Activated CD8-positive, alpha-beta memory T cell treated with anti-CD3 and anti-CD28 coated beads, Interleukin-2, amount 10 ng/mL, durations not matched to agents 7 days and 5 days (primary cell): ENCODE results near the gene HHAT. TPM values are rescaled to one million over a fixed set of nuclear protein-coding genes. Genes with fewer than 3 reads are reported as not detected.
"Not testable (repeated sequence)": the region's sequence is repeated elsewhere in the genome, so short reads cannot be mapped to it uniquely, and the experiment has no call there.

Source experiments
- ATAC-seq: fragments of 150-1000 bp; cut with Tn5 transposase; one replicate; pipeline ENCODE4 v1.10.0; 2021; ENCODE audit warnings: moderate library complexity
- CTCF ChIA-PET: fragments of 350-600 bp; sonication (Branson Sonifier 250); formaldehyde crosslinking; loops from one replicate; lab custom pipeline; 2021; ENCODE audit warnings: antibody characterized with exemption; lab: Charles Lee
- DNase-seq: peaks from one replicate; pipeline ENCODE4 v3.0.0-alpha.2; 2020
- H3K27ac Mint-ChIP-seq: one replicate; pipeline ENCODE4 v1.8.0; 2021; ENCODE audit warnings: mild to moderate bottlenecking, mixed read lengths
- H3K27me3 Mint-ChIP-seq: one replicate; pipeline ENCODE4 v1.8.0; 2021; ENCODE audit warnings: mixed read lengths
- H3K36me3 Mint-ChIP-seq: one replicate; pipeline ENCODE4 v1.8.0; 2021; ENCODE audit warnings: mild to moderate bottlenecking, mixed read lengths
- H3K4me1 Mint-ChIP-seq: one replicate; pipeline ENCODE4 v1.8.0; 2021; ENCODE audit warnings: mixed read lengths
- H3K4me3 Mint-ChIP-seq: one replicate; pipeline ENCODE4 v1.8.0; 2021; ENCODE audit warnings: mild to moderate bottlenecking, moderate library complexity, mixed read lengths
- H3K9me3 Mint-ChIP-seq: one replicate; pipeline ENCODE4 v1.8.0; 2022; ENCODE audit warnings: low read depth, mixed read lengths
- total RNA-seq, 2 experiments: library from RNA; stranded (reverse); gene quantifications; one replicate each; pipeline ENCODE4 v1.2.3, GENCODE V29; 2021

The HHAT gene
- total RNA-seq, 2 experiments from 2014 or later = 0.23 to 0.64 TPM

GRCh38 chr1:210347112-210347511 is 18.4 kb downstream of the HHAT start:
- H3K4me1 Mint-ChIP-seq = peaks cover 9% of the 10 kb centered on the region
- DNase-seq = no peak
- H3K27ac Mint-ChIP-seq = no peak overlapping the region
- H3K36me3 Mint-ChIP-seq = no peaks in the 10 kb centered on the region
- H3K27me3 Mint-ChIP-seq = peaks cover 5% of the 10 kb centered on the region
- CTCF ChIA-PET = no interaction called here
- H3K9me3 Mint-ChIP-seq = no peaks in the 10 kb centered on the region
- no peak overlapping the region for H3K4me3 Mint-ChIP-seq
- ATAC-seq = no peak

- no peak for ATAC-seq
- DNase-seq = no peak
- H3K4me1 Mint-ChIP-seq = peaks cover 4% of the 10 kb centered on the region
- CTCF ChIA-PET = interaction anchor here (0.8 kb wide), 1 partner anchor 25 kb away, joined by 3 read pairs; no protein-coding TSS in a partner anchor
- H3K27me3 Mint-ChIP-seq = peaks cover 3% of the 10 kb centered on the region
- H3K36me3 Mint-ChIP-seq = no peaks in the 10 kb centered on the region
- no peak overlapping the region for H3K27ac Mint-ChIP-seq
- H3K4me3 Mint-ChIP-seq = no peak overlapping the region
- no peaks in the 10 kb centered on the region for H3K9me3 Mint-ChIP-seq
These were observed 22.8 kb downstream of the HHAT start for GRCh38 chr1:210351496-210351895.

- Mint-ChIP-seq H3K36me3 (no peaks in the 10 kb centered on the region), H3K4me1 (no peaks in the 10 kb centered on the region), H3K27me3 (peaks cover 3% of the 10 kb centered on the region), H3K4me3 (no peak overlapping the region), H3K27ac (no peak overlapping the region), H3K9me3 (no peaks in the 10 kb centered on the region)
- CTCF ChIA-PET = interaction anchor here (1.6 kb wide), 1 partner anchor 47 kb away, joined by 3 read pairs; no protein-coding TSS in a partner anchor
- ATAC-seq = no peak
- DNase-seq = no peak
These were observed 23.9 kb downstream of the HHAT start for GRCh38 chr1:210352575-210352974.

- CTCF ChIA-PET, H3K4me1 Mint-ChIP-seq, H3K27me3 Mint-ChIP-seq, H3K4me3 Mint-ChIP-seq, ATAC-seq, DNase-seq, H3K9me3 Mint-ChIP-seq, H3K27ac Mint-ChIP-seq, H3K36me3 Mint-ChIP-seq: not testable (repeated sequence)
These were observed 25.6 kb downstream of the HHAT start for GRCh38 chr1:210354305-210354704.

- Mint-ChIP-seq H3K9me3 (no peaks in the 10 kb centered on the region), H3K27ac (no peak overlapping the region), H3K27me3 (peaks cover 2% of the 10 kb centered on the region), H3K4me1 (no peaks in the 10 kb centered on the region), H3K36me3 (no peaks in the 10 kb centered on the region), H3K4me3 (no peak overlapping the region)
- no peak for DNase-seq
- ATAC-seq = no peak
- CTCF ChIA-PET = interaction anchor here (1.6 kb wide), 1 partner anchor 26 kb away, joined by 4 read pairs; no protein-coding TSS in a partner anchor
These were observed 29.9 kb downstream of the HHAT start for GRCh38 chr1:210358626-210359025.

- no peak overlapping the region for H3K27ac Mint-ChIP-seq
- CTCF ChIA-PET = interaction anchor here (1.6 kb wide), 1 partner anchor 26 kb away, joined by 4 read pairs; no protein-coding TSS in a partner anchor
- no peaks in the 10 kb centered on the region for H3K9me3 Mint-ChIP-seq
- no peak overlapping the region for H3K4me3 Mint-ChIP-seq
- H3K4me1 Mint-ChIP-seq = no peaks in the 10 kb centered on the region
- no peaks in the 10 kb centered on the region for H3K27me3 Mint-ChIP-seq
- H3K36me3 Mint-ChIP-seq = no peaks in the 10 kb centered on the region
- ATAC-seq (no peak), DNase-seq (no peak)
These were observed 30.6 kb downstream of the HHAT start for GRCh38 chr1:210359255-210359654.

- DNase-seq = no peak
- H3K9me3 Mint-ChIP-seq = no peaks in the 10 kb centered on the region
- ATAC-seq = peak; percentile 45
- H3K27ac Mint-ChIP-seq = no peak overlapping the region
- no peaks in the 10 kb centered on the region for H3K4me1 Mint-ChIP-seq
- CTCF ChIA-PET = interaction anchor here (0.6 to 1.9 kb wide), 9 partner anchors 9 to 113 kb away, joined by 3 to 7 read pairs (median 3); no protein-coding TSS in a partner anchor
- H3K4me3 Mint-ChIP-seq = no peak overlapping the region
- no peaks in the 10 kb centered on the region for H3K36me3 Mint-ChIP-seq
- H3K27me3 Mint-ChIP-seq = no peaks in the 10 kb centered on the region
These were observed 32.3 kb downstream of the HHAT start for GRCh38 chr1:210360852-210361477.

- Mint-ChIP-seq H3K4me3 (no peak overlapping the region), H3K27me3 (no peaks in the 10 kb centered on the region), H3K27ac (no peak overlapping the region), H3K9me3 (no peaks in the 10 kb centered on the region), H3K36me3 (no peaks in the 10 kb centered on the region), H3K4me1 (no peaks in the 10 kb centered on the region)
- CTCF ChIA-PET = interaction anchor here (0.6 to 1.9 kb wide), 5 partner anchors 12 to 118 kb away, joined by 3 to 7 read pairs (median 5); no protein-coding TSS in a partner anchor
- ATAC-seq (no peak), DNase-seq (no peak)
These were observed 33.0 kb downstream of the HHAT start for GRCh38 chr1:210361665-210362064.

- CTCF ChIA-PET = no interaction called here
These were observed 33.8 kb downstream of the HHAT start for GRCh38 chr1:210362526-210362925.

GRCh38 chr1:210363119-210363518 is 34.4 kb downstream of the HHAT start:
- DNase-seq = no peak
- no peak for ATAC-seq
- Mint-ChIP-seq H3K27me3 (no peaks in the 10 kb centered on the region), H3K27ac (no peak overlapping the region), H3K36me3 (no peaks in the 10 kb centered on the region), H3K9me3 (no peaks in the 10 kb centered on the region), H3K4me3 (no peak overlapping the region), H3K4me1 (no peaks in the 10 kb centered on the region)
- CTCF ChIA-PET = interaction anchor here (1.0 kb wide), 1 partner anchor 39 kb away, joined by 3 read pairs; no protein-coding TSS in a partner anchor

More at GRCh38 chr1:210362526-210362925, 33.8 kb downstream of the HHAT start:
- Mint-ChIP-seq H3K27ac (no peak overlapping the region), H3K36me3 (no peaks in the 10 kb centered on the region), H3K27me3 (no peaks in the 10 kb centered on the region), H3K4me1 (no peaks in the 10 kb centered on the region), H3K9me3 (no peaks in the 10 kb centered on the region), H3K4me3 (no peak overlapping the region)
- DNase-seq = no peak
- ATAC-seq = no peak

GRCh38 chr1:210364479-210364878 is 35.8 kb downstream of the HHAT start:
- ATAC-seq = no peak
- Mint-ChIP-seq H3K9me3 (no peaks in the 10 kb centered on the region), H3K4me3 (no peak overlapping the region), H3K27ac (no peak overlapping the region), H3K4me1 (no peaks in the 10 kb centered on the region), H3K36me3 (no peaks in the 10 kb centered on the region), H3K27me3 (no peaks in the 10 kb centered on the region)
- CTCF ChIA-PET = no interaction called here
- DNase-seq = no peak

- CTCF ChIA-PET = interaction anchor here (1.0 kb wide), 1 partner anchor 33 kb away, joined by 3 read pairs; no protein-coding TSS in a partner anchor
- ATAC-seq = no peak
- no peak for DNase-seq
- H3K4me3 Mint-ChIP-seq = no peak overlapping the region
- no peaks in the 10 kb centered on the region for H3K9me3 Mint-ChIP-seq
- H3K36me3 Mint-ChIP-seq = no peaks in the 10 kb centered on the region
- no peak overlapping the region for H3K27ac Mint-ChIP-seq
- H3K27me3 Mint-ChIP-seq = no peaks in the 10 kb centered on the region
- no peaks in the 10 kb centered on the region for H3K4me1 Mint-ChIP-seq
These were observed 38.1 kb downstream of the HHAT start for GRCh38 chr1:210366767-210367166.

GRCh38 chr1:210367566-210367965 is 38.9 kb downstream of the HHAT start:
- ATAC-seq (no peak), DNase-seq (no peak)
- H3K27ac Mint-ChIP-seq = no peak overlapping the region
- H3K4me1 Mint-ChIP-seq = no peaks in the 10 kb centered on the region
- H3K36me3 Mint-ChIP-seq = no peaks in the 10 kb centered on the region
- CTCF ChIA-PET = interaction anchor here (1.0 kb wide), 1 partner anchor 32 kb away, joined by 3 read pairs; no protein-coding TSS in a partner anchor
- H3K9me3 Mint-ChIP-seq = no peaks in the 10 kb centered on the region
- no peak overlapping the region for H3K4me3 Mint-ChIP-seq
- H3K27me3 Mint-ChIP-seq = no peaks in the 10 kb centered on the region

GRCh38 chr1:210369425-210369824 is 40.7 kb downstream of the HHAT start:
- no peak overlapping the region for H3K4me3 Mint-ChIP-seq
- no peak for ATAC-seq

More at GRCh38 chr1:210369425-210369824, 40.7 kb downstream of the HHAT start:
- no peaks in the 10 kb centered on the region for H3K36me3 Mint-ChIP-seq
- peaks cover 12% of the 10 kb centered on the region for H3K4me1 Mint-ChIP-seq
- H3K27me3 Mint-ChIP-seq = no peaks in the 10 kb centered on the region
- CTCF ChIA-PET = interaction anchor here (1.0 to 1.4 kb wide), 2 partner anchors 8 to 30 kb away, joined by 3 to 5 read pairs; no protein-coding TSS in a partner anchor
- no peak overlapping the region for H3K27ac Mint-ChIP-seq
- no peak for DNase-seq
- H3K9me3 Mint-ChIP-seq = no peaks in the 10 kb centered on the region
